GM13976 (cell line): ENCODE data around the gene TEDC1.

ENCODE experiments used
- DNase-seq: peaks from one replicate; pipeline ENCODE4 v3.0.0; 2012; ENCODE audit warnings: low spot score
- CTCF ChIP-seq: IDR thresholded peaks from 2 replicates; pipeline ENCODE4 v1.5.1; 2012; ENCODE audit warnings: borderline replicate concordance, mild to moderate bottlenecking; ENCODE audit not compliant: insufficient read depth; ENCODE audit errors: extremely low read depth, missing control alignments, control extremely low read depth
- in situ Hi-C: fragments of 300-500 bp; cut with MboI; formaldehyde crosslinking; loops from one replicate; pipeline ENCODE4 v1.12.0; 2022; ENCODE audit warnings: low sequenced_read_pairs, mixed read lengths, inconsistent platforms; ENCODE audit not compliant: unreplicated experiment

Gene TEDC1

DNA sequence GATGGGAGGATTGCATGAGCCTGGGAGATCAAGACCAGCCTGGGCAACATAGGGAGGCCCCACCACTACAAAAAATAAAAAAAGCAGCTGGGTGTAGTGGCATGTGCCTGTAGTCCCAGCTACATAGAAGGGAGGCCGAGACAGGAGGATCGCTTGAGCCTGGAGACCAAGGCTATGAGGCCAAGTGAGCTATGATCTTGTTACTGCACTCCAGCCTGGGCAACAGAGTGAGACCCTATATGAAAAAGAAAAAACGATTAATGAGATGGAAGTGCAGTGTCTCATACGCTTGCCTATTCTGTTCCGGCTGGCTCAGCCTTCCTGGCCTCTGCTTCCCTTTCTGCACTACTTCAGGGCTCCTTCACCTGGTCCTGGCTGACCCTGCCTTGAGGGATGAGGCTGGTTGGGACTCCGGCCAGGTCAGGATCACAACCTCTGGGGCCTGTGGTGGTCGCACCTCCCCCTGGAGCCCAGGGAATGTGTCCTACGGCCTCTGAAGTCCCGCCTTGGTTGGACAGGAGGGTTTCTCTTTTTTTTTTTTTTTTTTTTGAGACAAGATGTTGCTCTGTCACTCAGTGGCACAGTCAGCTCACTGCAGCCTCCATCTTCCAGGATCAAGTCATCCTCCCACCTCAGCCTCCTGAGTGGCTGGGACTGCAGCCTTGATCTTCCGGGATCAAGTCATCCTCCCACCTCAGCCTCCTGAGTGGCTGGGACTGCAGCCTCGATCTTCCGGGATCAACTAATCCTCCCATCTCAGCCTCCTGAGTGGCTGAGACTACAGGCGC lies 10.7 kb downstream of the TEDC1 start:
- TF ChIP-seq CTCF = no peak
- in situ Hi-C loops = no loop called here
- DNase-seq = no peak

DNA sequence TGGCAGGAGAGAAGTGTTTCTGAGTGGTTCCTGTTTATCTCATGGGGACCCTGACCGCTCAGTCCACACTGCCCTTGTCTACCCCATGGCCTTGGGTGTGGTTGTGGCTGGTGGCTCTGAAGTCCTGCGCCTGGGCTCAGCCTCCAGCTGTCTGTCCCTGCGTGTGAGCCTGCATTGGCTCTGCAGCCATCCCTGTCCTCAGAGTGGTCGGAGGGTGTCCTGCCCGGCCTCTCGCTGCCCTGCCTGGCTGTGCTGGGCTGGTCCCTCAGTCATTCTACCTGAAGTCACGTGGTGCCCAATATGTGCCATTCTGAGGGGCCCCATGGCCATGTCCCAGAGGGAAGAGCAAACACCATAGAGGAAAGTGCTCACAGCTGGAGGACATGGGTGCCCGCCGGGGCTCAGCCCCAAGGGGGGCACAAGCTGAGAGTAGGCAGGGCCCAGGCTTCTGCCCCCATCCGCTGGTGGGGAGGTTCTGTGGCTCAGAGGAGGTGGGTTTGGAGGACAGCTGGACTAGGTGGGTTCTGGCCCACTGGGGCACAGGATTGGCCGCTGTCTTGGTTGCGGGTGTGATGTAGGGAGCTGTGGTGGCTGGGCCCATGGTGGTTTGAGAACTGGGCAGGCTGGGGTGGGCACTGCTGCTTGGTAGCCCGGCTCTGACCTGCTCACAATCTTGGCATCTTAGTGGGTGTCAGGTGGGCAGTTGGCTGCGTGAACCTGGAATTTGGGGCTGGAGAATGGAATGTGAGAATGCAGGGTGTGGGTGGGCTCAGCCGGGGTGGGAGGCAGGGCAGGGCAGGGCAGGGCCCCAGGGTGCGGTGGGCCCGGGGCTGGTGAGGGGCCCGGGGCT lies 11.6 kb downstream of the TEDC1 start:
- TF ChIP-seq CTCF = no peak
- in situ Hi-C loops = no loop called here
- no peak for DNase-seq

DNA sequence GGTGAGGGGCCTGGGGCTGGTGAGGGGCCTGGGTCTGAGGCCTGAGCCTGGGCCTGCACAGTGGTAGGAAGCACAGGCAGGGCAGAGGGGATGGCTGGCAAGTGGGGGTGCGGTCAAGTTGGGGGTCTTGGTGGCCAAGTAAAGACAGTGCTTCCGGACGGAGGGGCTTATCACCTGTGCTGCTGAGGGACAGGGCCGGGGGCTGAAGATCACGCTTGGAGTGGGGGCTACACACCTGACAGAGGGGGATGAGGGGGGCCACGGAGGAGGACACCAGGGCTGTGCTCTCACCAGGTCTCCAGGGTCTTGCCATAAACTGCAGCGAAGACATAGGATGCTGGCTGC lies 12.2 kb downstream of the TEDC1 start:
- in situ Hi-C loops = no loop called here
- DNase-seq = no peak
- TF ChIP-seq CTCF = no peak

DNA sequence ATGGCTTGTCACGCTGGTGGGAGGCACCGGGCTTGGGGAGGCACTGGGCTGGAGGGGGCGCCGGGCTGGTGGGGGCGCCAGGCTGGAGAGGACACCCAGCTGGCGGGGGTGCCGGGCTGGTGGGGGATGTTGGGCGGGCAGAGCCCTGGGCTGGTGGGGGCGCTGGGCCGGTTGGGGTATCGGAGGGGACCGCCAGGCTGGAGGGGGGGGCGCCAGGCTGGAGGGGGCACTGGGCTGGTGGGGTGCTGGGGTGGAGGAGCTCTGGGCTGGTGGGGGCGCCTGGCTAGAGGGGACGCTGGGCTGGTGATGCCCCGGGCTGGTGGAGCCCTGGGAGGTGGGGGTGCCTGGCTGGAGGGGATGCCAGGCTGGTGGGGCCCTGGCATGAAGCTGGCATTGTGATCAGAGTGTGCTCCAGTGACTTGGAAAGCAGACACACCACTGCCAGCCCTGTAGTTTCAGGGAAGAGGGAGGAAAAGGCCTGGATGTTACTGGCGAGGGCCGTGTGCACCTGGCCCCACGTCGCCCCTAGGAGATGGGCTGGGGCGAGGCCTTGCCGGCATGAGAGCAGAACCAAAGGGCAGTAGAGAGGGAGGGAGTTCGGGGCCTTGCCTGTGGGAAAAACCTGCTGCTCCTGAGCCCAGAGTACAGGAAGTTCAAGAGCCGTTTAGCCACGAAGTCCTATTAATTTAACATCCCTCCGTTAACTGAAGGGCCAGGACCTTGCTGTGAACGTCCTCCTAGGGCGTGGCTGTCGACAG lies 13.1 kb downstream of the TEDC1 start:
- TF ChIP-seq CTCF = no peak
- DNase-seq = no peak
- in situ Hi-C loops = no loop called here

- no peak for DNase-seq
- in situ Hi-C loops = no loop called here
- no peak for TF ChIP-seq CTCF
These were observed 14.1 kb downstream of the TEDC1 start for GRCh38 chr14:105505101-105505500.

DNA sequence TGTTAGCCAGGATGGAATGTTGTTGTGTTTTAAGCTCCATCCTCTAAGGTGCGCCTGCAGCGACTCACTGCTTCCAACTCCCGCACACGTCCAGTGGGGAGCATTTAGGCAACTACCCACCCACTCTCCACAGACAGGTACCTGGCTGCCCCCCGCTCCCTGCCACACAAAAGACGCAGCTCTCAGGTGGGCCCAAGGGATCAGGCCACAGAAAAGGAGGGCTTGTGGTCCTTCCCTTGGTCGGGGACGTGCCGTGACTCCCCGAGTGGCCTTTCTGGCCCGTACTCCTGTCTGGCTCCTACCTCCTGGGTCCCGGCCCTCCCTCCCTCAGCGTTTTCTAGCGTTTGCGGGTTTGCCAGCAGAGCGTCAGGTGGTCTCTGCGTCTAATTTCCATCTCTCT lies 16.2 kb downstream of the TEDC1 start:
- in situ Hi-C loops = no loop called here
- DNase-seq = no peak
- TF ChIP-seq CTCF = no peak
